Head of caudate nucleus (tissue), 42 donors: ENCODE measurements around the gene HPCAL4.

Experiments used
- DNase-seq, 42 donors: peaks; one replicate each; pipeline versions ENCODE4 v3.0.0 to v3.0.0-alpha.2; 2020 to 2021; ENCODE audit warnings: mixed read lengths in 7 of 42
- intact Hi-C: fragments of 100-400 bp; cut with DNase I; formaldehyde crosslinking; loops from one replicate; pipeline ENCODE4 v1.15.0; 2022

HPCAL4 gene

DNA sequence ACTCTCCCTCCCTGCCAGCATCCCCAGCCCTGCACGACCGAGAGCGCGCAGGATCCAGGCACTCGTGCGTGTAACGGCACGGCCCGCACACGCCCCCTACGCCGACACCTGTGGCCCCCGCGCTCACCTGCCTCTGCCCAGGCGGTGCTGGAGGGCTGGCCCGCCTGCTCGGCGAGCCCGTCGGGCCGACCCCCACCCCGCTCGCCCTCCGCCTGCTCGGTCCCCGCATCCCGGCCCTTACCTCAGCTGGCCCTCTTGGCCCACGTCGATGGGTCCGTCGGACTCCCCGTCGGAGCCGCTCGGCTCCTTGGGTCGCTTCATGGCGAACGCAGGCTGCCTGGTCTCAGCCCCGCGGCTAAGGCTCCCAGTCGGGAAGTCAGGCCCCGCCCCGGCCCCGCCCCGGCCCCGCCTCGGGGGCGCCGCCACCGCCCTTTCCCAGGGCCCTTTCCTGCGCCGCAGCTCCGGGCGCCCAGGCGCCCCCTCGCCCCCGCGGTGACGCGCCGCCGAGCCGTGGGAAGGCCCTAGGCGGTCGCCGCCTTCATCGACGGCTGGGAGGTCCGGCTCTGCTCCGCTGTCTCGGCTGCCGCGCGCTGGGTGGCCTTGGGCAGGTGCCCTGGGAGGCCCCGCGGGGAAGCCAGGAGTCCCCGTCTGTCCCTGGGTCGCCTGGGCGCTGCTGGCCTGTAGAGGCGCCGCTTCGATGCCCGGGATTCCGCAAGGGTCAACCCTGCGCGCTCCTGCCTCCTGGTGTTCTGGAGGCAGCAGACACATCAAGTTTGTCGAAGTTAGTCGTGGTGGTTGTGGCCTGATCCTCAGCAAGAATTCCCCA, 51.7 kb downstream of the HPCAL4 start, which contains the start of gene HEYL:
TSS of gene HEYL (minus strand) at position 339 of the 826 bp plus-strand sequence. CDS start at position 321, 18 bp downstream.
- intact Hi-C loops = no loop called here
- peak in 23 of 42 donors; percentile 9 to 63 (median 27) for DNase-seq

DNA sequence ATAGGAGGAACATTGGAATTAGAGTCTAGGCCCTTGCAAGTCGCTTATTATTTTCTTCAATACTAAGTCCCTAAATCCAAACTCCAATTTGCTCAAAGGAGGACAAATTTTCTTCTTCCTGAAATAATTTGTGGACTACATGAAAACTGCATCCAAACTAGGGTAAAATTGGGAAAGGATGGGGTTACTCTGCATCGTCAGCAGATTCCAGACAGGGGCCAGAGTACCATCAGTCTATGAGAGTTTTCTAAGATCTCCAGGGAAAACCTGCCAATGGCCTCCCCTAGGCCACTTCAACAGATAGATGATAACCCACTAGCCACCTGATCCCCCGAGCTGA, 52.3 kb downstream of the HPCAL4 start:
- DNase-seq = no peak
- intact Hi-C loops = no loop called here

DNA sequence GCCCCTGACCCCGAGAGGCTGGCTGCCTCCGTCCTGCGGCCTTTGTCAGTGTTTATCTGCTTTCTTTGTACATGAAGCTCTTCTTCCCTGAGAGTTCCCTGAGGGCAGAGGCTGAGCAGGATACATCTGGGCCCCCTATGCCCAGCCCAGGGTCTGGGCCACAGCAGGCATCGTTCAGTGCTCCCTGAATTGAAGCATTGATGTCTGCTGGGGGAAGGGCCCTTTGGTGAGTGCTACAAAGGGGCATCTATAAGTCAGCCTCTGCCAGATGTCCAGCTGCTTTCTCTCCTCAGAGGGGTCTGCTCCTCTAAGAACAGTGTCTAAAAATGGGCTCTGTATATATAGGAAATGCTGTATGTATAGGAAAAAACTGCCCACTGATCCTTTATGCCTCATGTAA, 53.9 kb downstream of the HPCAL4 start:
- intact Hi-C loops = no loop called here
- DNase-seq = no peak

DNA sequence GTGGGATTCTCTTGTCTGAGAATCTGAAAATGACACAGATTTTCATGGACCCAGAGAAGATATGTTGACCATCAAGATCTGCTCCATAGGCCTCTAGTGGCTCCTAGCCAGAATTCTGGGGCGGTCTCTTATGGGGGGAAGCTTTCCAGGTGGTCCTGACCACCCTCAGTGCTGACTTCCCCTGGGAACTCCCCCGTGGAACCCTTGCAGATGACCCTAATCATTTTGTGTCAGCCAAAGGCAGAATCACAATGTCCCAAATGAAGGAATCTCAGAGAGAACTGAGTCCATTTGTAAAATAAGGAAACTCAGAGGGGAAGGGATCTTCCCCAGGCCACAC, 55.4 kb downstream of the HPCAL4 start:
- intact Hi-C loops = no loop called here

DNA sequence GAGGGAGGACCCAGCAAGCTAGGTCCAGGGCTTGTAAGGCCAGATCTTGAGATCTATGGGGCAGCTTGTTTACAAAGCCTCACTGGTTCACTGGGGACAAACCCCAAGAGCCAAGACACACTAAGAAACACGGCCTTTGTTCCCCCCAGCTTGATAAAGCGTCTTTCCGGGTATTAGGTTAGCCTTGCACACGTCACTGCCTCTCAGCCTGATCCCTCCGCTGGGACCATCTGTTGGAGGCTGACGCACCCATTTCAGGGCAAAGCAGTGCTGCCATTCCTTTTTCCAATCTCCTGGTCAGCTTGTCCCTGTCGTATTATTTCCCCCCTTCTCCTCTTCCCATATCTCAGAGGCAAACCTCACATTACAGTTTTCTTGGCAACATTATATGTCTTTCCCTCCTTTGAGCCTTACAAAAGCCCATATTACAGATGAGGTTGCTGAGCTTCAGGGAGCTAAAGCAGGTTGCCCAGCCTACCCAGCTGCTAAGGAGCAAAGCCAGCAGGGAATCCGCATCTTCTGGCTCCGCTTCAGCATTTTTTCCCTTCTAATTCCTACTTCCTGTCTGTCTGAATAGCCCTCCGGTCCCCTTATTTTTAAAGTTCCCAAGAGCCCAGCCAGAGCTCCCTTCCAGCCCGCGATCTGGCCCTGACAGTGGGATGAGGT, 55.9 kb downstream of the HPCAL4 start:
- intact Hi-C loops = no loop called here
- no peak for DNase-seq

More for the DNA sequence above, 55.4 kb downstream of the HPCAL4 start:
- no peak for DNase-seq

DNA sequence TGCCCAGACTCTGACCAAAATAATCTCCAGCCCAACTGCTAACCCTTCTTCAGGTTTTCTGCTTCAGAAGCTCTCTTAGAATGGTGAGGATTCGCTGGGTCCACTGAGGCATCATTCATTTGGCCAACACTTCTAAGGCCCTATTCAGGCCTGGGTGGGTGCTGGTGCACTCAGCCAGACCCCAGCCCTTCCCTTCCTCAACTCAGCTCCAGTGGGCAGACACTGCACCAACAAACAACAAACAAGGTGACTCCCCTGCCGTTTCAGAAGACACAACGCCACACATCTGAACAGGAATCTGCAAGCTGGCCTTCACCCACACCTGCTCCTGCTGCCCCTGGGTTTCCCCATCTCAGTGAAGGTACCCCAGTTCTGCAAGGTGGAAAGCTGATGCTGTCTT, 57.8 kb downstream of the HPCAL4 start:
- DNase-seq = no peak
- intact Hi-C loops = no loop called here

DNA sequence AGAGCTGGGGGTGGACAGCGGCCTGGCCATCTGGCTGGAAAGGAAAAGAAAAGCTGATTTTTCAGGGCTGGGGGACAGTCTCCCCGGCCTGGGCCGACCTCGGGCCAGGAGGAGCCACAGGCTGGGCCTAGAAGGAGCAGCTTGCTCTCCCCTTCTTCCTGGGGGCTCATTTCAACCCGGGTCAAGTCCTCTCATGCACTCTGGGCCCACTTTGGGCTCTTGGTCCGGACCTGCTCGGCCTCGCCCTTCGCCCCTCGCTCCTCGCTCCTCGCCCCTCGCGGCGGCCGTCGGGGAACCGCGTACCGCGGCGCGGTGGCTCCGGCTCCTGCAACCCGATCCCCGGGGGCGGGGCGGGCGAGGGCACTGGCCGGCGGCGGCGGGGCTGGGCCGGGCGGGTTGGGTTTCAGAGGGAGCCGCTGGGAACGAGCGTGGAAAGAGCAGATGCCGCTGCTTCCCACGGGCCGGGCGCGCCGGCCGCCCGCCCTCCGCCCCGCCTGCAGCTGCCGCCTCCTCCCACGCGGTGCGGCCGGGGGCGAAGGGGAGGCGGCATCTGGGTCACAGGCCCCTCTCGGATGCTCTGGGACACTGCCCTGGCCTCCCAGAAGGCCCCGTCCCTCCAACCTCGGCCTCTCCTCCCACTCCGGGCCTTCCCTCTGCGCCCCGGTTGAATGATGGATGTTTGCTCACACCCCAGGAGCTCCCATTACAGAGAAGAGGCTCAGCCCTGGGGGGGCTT, 58.4 kb downstream of the HPCAL4 start:
- peak in 19 of 42 donors; percentile 5 to 68 (median 39) for DNase-seq
- intact Hi-C loops = no loop called here

DNA sequence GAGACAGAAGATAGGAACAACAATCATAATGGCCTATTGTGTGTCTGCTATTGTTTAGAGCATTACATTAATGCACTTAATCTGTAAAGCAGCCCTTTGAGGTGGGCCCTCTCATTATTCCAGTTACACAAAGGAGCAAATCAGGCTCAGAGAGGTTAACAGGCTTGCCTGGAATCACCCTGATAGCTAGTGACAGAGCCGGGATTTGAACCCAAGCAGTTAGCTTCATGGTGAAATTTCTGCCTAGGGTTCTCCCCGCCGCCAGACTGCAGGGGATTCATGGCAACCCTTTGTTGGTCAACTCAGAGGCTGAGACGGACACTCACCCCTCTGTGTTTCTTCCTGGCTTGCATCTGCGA, 58.9 kb downstream of the HPCAL4 start:
- intact Hi-C loops = no loop called here
- DNase-seq = no peak

DNA sequence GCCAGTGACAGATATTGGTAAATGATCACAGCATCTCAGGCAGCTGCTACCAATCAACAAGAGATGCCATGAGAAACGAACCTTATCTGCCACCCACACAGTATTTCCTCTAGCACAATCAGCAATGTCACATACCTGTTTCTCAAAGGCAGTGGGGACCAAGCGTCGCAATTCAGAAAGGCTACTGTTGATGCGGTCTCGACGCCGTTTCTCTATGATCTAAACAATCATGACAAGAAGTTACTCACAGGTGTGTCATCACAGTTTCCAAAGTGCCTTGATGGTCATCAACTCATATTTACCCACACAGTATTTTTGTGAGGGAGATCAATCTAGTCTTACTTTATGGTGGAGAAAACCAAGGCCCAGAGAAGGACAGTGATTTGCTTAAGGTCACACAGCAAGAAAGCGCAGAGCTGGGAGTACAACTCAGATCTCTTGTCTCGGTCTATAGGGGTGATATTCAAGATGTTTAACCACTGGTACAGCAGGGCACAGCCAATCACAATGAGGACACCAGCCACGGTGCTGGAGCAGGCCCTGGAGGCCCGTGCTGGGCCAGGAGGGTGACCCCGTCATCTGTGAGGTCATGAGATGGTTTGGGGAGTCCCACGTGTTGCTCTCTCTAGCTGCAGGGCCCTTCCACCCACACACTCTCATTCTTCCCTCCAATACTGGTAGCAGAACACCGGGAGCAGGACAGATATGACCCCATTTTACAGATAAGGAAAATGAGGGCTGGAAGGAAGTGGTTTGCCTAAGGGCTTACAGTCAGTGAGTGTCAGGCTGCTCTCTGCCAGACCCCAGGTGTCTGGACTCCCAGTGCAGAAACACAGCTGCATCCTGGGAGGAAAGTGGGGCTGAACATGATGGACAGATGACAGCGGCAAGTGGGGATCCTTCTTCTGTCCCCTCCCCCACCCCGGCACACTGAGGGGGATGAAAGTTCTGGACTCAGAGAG, 59.6 kb downstream of the HPCAL4 start:
- DNase-seq = no peak
- intact Hi-C loops = no loop called here

DNA sequence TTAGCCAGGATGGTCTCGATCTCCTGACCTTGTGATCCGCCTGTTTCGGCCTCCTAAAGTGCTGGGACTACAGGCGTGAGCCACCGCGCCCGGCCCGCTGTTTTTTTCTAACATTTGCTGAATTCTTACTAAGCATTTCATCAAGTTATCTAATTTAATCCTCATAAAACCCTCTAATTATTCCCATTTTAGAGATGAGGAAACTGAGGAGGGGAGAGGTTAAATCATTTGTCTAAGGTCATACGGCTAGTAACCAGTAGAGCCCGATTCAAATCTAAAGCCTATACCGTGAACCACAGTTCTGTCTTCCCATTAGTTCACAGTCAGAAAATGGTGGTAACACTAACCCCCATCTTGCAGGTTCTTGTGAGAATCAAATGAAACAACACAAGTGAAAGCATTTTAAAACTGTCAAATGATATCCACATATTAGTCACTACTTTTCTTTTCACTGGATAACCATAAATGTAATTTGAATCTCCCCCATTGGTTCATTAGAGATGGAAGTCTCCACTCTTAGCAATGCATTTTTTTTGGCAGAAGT, 62.4 kb downstream of the HPCAL4 start:
- intact Hi-C loops = no loop called here

More for the DNA sequence above, 62.4 kb downstream of the HPCAL4 start:
- no peak for DNase-seq
